Liver (tissue), 9 donors: Measurements from ENCODE around the gene WDR59. TPM values are rescaled to one million over a fixed set of nuclear protein-coding genes. Genes with fewer than 3 reads are reported as not detected.

ENCODE experiments used
- DNase-seq: peaks from one replicate; pipeline ENCODE4 v3.0.0-alpha.2; 2017; ENCODE audit warnings: low spot score
- H3K27ac ChIP-seq, 2 donors: one replicate each; pipeline ENCODE4 v1.7.0; 2013; ENCODE audit warnings: inconsistent platforms in 2 of 2, low read length in 2 of 2, control low read depth in 1 of 2, low read depth in 1 of 2, mild to moderate bottlenecking in 1 of 2
- H3K27me3 ChIP-seq, 4 donors: one replicate each; pipeline versions ENCODE4 v1.6.1 to v1.7.0; 2013; ENCODE audit warnings: low read length in 3 of 4, inconsistent platforms in 1 of 4, mild to moderate bottlenecking in 1 of 4, moderate library complexity in 1 of 4; ENCODE audit not compliant: control insufficient read depth in 4 of 4, insufficient read depth in 4 of 4
- H3K36me3 ChIP-seq, 4 donors: one replicate each; pipeline versions ENCODE4 v1.6.1 to v1.7.0; 2013; ENCODE audit warnings: low read length in 3 of 4, mild to moderate bottlenecking in 3 of 4, low read depth in 1 of 4, moderate library complexity in 1 of 4; ENCODE audit not compliant: control insufficient read depth in 4 of 4, insufficient read depth in 3 of 4
- H3K4me1 ChIP-seq, 4 donors: one replicate each; pipeline versions ENCODE4 v1.6.1 to v1.7.0; 2013; ENCODE audit warnings: low read length in 3 of 4, mild to moderate bottlenecking in 3 of 4, moderate library complexity in 1 of 4; ENCODE audit not compliant: control insufficient read depth in 4 of 4, insufficient read depth in 4 of 4
- H3K4me3 ChIP-seq, 3 donors: one replicate each; pipeline versions ENCODE4 v1.6.1 to v1.7.0; 2013; ENCODE audit warnings: low read length in 3 of 3, control low read depth in 1 of 3, low read depth in 1 of 3, mild to moderate bottlenecking in 1 of 3
- H3K9ac ChIP-seq, 2 donors: one replicate each; pipeline ENCODE4 v1.7.0; 2013; ENCODE audit warnings: low read length in 2 of 2, mild to moderate bottlenecking in 2 of 2, moderate library complexity in 2 of 2, control low read depth in 1 of 2, low read depth in 1 of 2
- H3K9me3 ChIP-seq, 4 donors: one replicate each; pipeline versions ENCODE4 v1.6.1 to v1.7.0; 2013; ENCODE audit warnings: low read length in 3 of 4; ENCODE audit not compliant: control insufficient read depth in 4 of 4
- ATF3 ChIP-seq: IDR thresholded peaks from 2 replicates; pipeline ENCODE4 v1.6.1; 2016; ENCODE audit warnings: antibody characterized with exemption
- CTCF ChIP-seq: fragments of 150-350 bp; IDR thresholded peaks from 2 replicates; pipeline ENCODE4 v1.5.1; 2017; ENCODE audit warnings: improper control_type of control experiment, low read depth, low read length; ENCODE audit not compliant: missing input control
- EGR1 ChIP-seq, 2 donors: IDR thresholded peaks; 2 replicates each; pipeline ENCODE4 v1.6.1; 2016 to 2018; ENCODE audit warnings: antibody characterized with exemption in 2 of 2, low read depth in 2 of 2
- FOXA1 ChIP-seq: IDR thresholded peaks from 2 replicates; pipeline ENCODE4 v1.6.1; 2016; ENCODE audit warnings: antibody characterized with exemption
- FOXA2 ChIP-seq: IDR thresholded peaks from 2 replicates; pipeline ENCODE4 v1.6.1; 2016; ENCODE audit warnings: antibody characterized with exemption
- GABPA ChIP-seq, 2 donors: IDR thresholded peaks in 1 of 2; conservative IDR thresholded peaks in 1 of 2; 2 replicates each; pipeline ENCODE4 v1.6.1; 2016; ENCODE audit warnings: antibody characterized with exemption in 2 of 2, mild to moderate bottlenecking in 1 of 2, moderate library complexity in 1 of 2
- HNF4A ChIP-seq, 2 donors: conservative IDR thresholded peaks; 2 replicates each; pipeline ENCODE4 v1.6.1; 2016; ENCODE audit warnings: antibody characterized with exemption in 2 of 2, mild to moderate bottlenecking in 2 of 2
- HNF4G ChIP-seq: IDR thresholded peaks from 2 replicates; pipeline ENCODE4 v1.6.1; 2016; ENCODE audit warnings: antibody characterized with exemption
- JUND ChIP-seq, 2 donors: IDR thresholded peaks; 2 replicates each; pipeline ENCODE4 v1.6.1; 2016; ENCODE audit warnings: antibody characterized with exemption in 2 of 2
- MAX ChIP-seq: IDR thresholded peaks from 2 replicates; pipeline ENCODE4 v1.6.1; 2016; ENCODE audit warnings: antibody characterized with exemption
- NR2F2 ChIP-seq: IDR thresholded peaks from 2 replicates; pipeline ENCODE4 v1.6.1; 2016; ENCODE audit warnings: antibody characterized with exemption
- RAD21 ChIP-seq, 2 donors: IDR thresholded peaks; 2 replicates each; pipeline ENCODE4 v1.6.1; 2016; ENCODE audit warnings: antibody characterized with exemption in 2 of 2, mild to moderate bottlenecking in 2 of 2
- REST ChIP-seq: IDR thresholded peaks from 2 replicates; pipeline ENCODE4 v1.6.1; 2016; ENCODE audit warnings: antibody characterized with exemption, mild to moderate bottlenecking
- RXRA ChIP-seq, 2 donors: IDR thresholded peaks; 2 replicates each; pipeline ENCODE4 v1.6.1; 2017 to 2018; ENCODE audit warnings: antibody characterized with exemption in 2 of 2, mild to moderate bottlenecking in 1 of 2
- SP1 ChIP-seq: IDR thresholded peaks from 2 replicates; pipeline ENCODE4 v1.6.1; 2018; ENCODE audit warnings: antibody characterized with exemption, mild to moderate bottlenecking
- TAF1 ChIP-seq: conservative IDR thresholded peaks from 2 replicates; pipeline ENCODE4 v1.6.1; 2016; ENCODE audit warnings: antibody characterized with exemption, mild to moderate bottlenecking
- YY1 ChIP-seq: IDR thresholded peaks from 2 replicates; pipeline ENCODE4 v1.6.1; 2016; ENCODE audit warnings: antibody characterized with exemption, mild to moderate bottlenecking
- ZBTB33 ChIP-seq: IDR thresholded peaks from 2 replicates; pipeline ENCODE4 v1.6.1; 2016; ENCODE audit warnings: antibody characterized with exemption
- WGBS: extraction: QIAGEN DNeasy Blood & Tissue Kit; methylation state at CpG from one replicate; pipeline ENCODE4 v1.1.7; 2013; 5-methylcytosine and 5-hydroxymethylcytosine counted together
- polyA plus RNA-seq, 2 donors: library from polyadenylated mRNA; stranded (reverse) in 1 of 2; unstranded in 1 of 2; fragments of 200-250 nt in 1 of 2; fragments of >200 nt in 1 of 2; fragmentation: Nextera tagmentation in 1 of 2; extraction: Ambion mirVana in 1 of 2; gene quantifications; one replicate each; pipeline versions ENCODE4 v1.2.1 to v1.2.3, GENCODE V29; 2013 to 2015
- total RNA-seq, 2 donors: library from RNA; depleted of rRNA; stranded (reverse); fragments of >200 nt; gene quantifications; one replicate each; pipeline ENCODE4 v1.2.3, GENCODE V29; 2014
- donor health status: healthy.
- donor health status: healthy.
- donor health status: healthy.
- donor health status: healthy.
- donor health status: healthy.

The WDR59 gene
- total and polyA plus RNA-seq, 4 donors = 14.1 to 30.3 (median 23.7) TPM

GRCh38 chr16:74903901-74904678, 80.8 kb downstream of the WDR59 start:
- no peak overlapping the region for H3K9ac ChIP-seq
- no peaks in the 10 kb centered on the region for H3K4me1 ChIP-seq
- H3K27ac ChIP-seq = no peak overlapping the region
- WGBS = 97% methylated on average over 12 of the region's 12 CpGs
- H3K9me3 ChIP-seq = no peaks in the 10 kb centered on the region
- H3K4me3 ChIP-seq = no peak overlapping the region
- H3K36me3 ChIP-seq = peaks cover 3 to 32% (median 27%) of the 10 kb centered on the region in 4 donors
- TF ChIP-seq CTCF (no peak), HNF4A (conservative IDR thresholded peaks at IDR 0.05) (no peak), FOXA2 (no peak), TAF1 (no peak), FOXA1 (no peak), RAD21 (IDR thresholded peaks at IDR 0.05) (no peak), ZBTB33 (no peak), JUND (IDR thresholded peaks at IDR 0.05) (no peak), HNF4G (no peak), ATF3 (no peak), GABPA (IDR thresholded peaks at IDR 0.05 in 1 of 2, conservative IDR thresholded peaks at IDR 0.05 in 1 of 2) (no peak), SP1 (no peak), RXRA (IDR thresholded peaks at IDR 0.05) (no peak), EGR1 (IDR thresholded peaks at IDR 0.05; ENCODE audit: low read depth in 2 of 2) (no peak), YY1 (no peak), MAX (no peak), REST (no peak), NR2F2 (no peak)
- no peak for DNase-seq
- H3K27me3 ChIP-seq = no peaks in the 10 kb centered on the region
